ENCODE results near the gene ZNF296.

GRCh38 chr19:45104658-45105349 lies 28.5 kb upstream of the ZNF296 start:
- TF ChIP-seq E2F5 (CRISPR knock-in tag; IDR thresholded peaks at IDR 0.05) (no peak), MAX (CRISPR knock-in tag; IDR thresholded peaks at IDR 0.05) (no peak), USF1 (CRISPR knock-in tag; IDR thresholded peaks at IDR 0.05) (no peak), CTCF (IDR thresholded peaks at IDR 0.05) (no peak), RELA (CRISPR knock-in tag; IDR thresholded peaks at IDR 0.05; ENCODE audit: borderline replicate concordance) (no peak), HMGXB4 (CRISPR knock-in tag; IDR thresholded peaks at IDR 0.05) (no peak), FOXJ3 (CRISPR knock-in tag; IDR thresholded peaks at IDR 0.05; ENCODE audit: borderline replicate concordance) (no peak), ETV6 (CRISPR knock-in tag; IDR thresholded peaks at IDR 0.05) (no peak), PRDM15 (CRISPR knock-in tag; IDR thresholded peaks at IDR 0.05) (no peak), IRF1 (CRISPR knock-in tag; IDR thresholded peaks at IDR 0.05) (no peak)
